GM18907 (cell line): ENCODE measurements around the gene LARGE1.

Source experiments
- ATAC-seq: cut with Tn5 transposase; IDR thresholded peaks from one replicate; pipeline ENCODE4 v1.9.1; 2021; ENCODE audit warnings: mild to moderate bottlenecking, moderate library complexity; ENCODE audit not compliant: unreplicated experiment

Gene LARGE1

GRCh38 chr22:33274214-33275072 lies 645.8 kb downstream of the LARGE1 start:
- ATAC-seq, result no peak

DNA sequence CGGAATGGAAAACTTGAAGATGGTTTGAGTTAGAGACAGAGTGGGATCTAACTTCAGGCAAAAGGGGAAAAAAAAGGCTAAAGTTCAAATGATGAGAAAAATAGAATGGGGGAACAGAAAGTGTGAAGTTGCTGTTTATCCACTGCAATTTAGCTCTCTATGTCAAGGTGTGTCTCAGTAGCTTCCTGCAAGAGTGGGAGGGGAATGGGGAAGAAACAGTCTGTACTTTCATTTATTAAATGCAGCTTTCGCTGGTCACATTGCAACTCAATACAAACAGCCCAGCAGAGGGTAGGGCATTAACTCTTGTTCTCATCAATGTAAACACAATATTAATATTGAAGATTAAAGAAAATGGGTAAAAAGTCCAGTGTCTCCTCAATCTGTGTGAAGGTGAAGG lies 647.4 kb downstream of the LARGE1 start:
- no peak for ATAC-seq

GRCh38 chr22:33272180-33272579 lies 648.1 kb downstream of the LARGE1 start:
- peak; percentile 38 for ATAC-seq

DNA sequence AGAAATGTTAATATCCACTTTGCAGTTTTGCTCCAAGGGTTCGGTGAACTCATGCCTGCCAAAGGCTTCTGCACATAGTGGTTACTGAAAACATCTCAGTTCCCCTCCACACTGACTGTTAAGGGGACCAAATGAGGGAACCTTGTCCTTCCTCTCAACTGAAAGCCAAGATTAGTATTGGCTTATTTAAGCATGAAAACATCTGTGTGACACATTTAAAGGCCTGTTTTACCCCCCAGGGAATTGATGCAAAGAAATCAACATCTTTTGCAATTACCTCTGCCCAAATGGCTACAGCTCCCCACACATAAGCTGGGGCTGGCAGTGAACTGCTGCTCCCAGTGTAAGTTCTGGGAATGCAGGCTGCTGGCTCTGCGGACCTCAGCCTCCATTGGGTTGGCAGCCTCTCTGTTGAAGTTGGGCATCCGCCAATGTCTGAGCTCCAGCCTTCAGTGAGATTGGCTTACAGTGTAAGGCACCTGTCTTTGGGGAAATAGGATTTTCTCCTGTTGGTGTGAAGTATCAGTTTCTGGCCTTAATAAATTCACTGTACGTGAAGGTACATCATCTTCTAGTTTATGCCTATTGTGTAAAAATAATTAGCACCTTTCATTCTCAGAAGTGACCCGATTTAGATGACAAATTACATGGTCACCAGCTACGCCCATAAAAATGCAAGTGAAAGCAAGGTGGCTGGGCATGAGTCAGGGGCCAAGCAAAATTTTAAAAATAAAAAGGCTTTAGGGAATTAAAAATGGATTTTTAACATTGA lies 648.7 kb downstream of the LARGE1 start:
- peak; percentile 80 for ATAC-seq

DNA sequence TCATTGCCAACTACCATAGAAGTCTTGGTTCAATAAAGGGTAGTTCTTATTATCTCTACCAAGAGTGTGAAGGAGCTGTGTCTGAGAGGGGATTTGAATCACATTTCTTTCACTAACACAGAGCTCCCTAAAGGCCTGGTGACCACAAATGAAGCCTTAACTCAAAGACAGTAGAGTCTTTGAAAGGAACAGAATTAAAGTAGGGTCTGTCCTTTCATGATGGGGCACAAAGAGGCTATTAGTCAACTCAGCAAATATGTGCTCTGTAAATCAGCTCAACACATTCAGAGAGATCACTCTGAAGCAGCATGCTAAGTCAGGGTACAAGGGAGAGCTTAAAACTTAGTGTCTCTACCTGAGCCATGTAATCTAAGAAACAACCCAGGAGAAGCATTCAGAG lies 649.7 kb downstream of the LARGE1 start:
- no peak for ATAC-seq

DNA sequence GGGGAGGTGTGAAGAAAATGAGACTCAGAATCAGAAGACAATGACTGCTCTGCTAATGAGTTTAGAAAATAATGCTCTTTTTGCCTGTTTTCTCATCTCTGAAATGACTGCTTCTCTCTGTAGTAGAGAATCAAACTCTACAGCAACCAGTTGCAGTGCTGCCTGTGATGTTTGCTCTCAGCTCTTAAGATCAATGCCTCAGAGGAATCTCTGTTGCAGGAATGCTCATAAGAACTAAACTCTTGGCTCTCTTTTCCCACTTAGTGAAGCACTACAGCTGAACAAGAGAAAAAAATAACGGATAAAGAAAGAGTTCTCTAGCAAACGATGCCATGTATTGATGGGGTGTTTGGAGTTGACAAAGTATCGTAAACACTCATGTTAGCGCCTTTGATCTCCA lies 658.6 kb downstream of the LARGE1 start:
- ATAC-seq, result no peak

DNA sequence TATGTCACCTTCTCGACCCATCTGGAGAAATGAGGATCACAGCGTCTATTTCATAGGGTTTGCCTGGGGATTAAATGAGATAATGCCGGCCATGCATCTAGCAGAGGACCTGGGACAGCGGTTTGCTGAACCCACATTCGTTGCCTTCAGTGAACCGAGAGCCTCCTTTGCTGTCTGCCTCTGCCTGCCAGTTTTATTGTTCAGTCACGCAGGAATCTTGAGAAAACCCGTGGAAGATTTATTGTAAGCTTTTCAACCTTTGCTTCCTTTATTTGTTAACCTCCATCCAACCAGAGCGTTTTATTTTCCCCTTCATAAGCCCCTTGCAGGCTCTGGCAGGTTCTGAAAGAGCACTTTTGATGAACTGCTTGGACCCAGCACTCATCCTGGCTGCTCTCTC lies 659.8 kb downstream of the LARGE1 start:
- no peak for ATAC-seq

DNA sequence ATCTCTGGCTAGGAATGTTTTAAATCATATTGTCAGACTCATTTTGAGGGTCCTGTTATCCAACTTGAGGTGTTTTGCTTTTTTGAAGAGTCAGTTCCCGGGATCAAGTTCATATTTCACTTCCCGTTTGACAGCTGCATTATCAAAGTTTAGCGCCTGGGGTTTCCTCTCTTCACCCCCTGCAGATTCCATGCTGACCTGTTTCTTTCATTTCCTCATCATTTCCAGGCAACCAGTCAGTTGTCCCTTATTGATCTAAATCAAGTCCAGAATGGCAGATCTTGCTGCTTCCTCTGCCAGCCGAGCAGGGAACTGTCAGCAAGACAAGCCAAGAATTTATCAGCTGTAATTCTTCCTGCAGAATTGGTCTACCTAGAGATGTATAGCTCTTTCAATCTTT lies 664.5 kb downstream of the LARGE1 start:
- no peak for ATAC-seq

DNA sequence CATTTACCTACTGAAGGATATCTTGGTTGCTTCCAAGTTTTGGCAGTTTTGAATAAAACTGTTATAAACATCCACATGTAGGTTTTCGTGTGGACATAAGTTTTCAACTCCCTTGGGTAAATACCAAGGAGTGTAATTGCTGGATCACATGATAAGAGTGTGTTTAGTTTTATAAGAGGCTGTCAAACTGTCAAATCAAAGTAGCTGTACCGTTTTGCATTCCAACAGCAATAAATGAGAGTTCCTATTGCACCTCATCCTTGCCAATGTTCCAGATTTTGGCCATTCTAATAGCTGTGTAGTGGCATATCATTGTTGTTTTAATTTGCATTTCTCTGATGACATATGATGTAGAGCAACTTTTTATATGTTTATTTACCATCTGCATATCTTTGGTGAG lies 671.3 kb downstream of the LARGE1 start:
- no peak for ATAC-seq

DNA sequence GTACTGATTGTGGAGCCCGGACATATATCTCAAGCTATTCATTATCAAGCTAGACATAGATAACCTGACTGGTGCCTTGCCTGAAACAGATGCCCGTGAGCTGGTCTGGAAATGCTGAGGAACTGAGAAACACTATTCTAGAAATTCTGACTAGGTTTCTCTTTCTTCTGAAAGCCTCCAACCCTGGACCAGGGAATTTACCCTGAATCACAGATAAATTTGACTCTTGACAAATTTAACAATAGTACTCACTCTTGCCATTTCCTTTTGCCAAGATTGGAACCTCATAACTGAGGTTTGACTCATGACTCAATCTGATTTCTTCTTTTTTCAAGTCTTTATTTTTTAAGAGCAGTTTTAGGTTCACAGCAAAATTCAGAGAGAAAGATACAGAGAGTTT lies 672.5 kb downstream of the LARGE1 start:
- ATAC-seq, result peak; percentile 61

GRCh38 chr22:33242078-33242477 lies 678.2 kb downstream of the LARGE1 start:
- ATAC-seq, result no peak

- no peak for ATAC-seq
Measured at GRCh38 chr22:33240888-33241475, 679.3 kb downstream of the LARGE1 start.

GRCh38 chr22:33232071-33232470 lies 688.2 kb downstream of the LARGE1 start:
- no peak for ATAC-seq

- ATAC-seq, result no peak
Measured at GRCh38 chr22:33227791-33228190, 692.5 kb downstream of the LARGE1 start.

DNA sequence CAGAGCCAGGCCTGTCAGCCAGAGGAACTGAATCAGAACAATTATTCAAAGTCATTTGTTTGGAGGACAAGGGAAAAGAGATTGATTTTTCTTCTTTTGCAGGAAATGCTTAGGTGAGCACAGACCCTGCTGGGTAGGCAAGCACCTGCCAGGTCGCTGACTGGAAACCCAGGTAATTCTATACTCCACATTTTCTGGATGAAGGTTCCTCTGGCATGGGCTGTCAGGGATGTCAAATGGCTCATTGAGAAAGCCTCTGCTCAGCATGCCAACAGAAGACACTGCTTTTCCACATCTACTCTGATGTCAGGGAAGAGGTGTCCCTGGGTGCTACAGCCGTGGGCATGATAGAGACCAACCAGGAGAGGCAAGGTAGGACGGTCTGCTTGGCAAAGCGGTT lies 695.4 kb downstream of the LARGE1 start:
- ATAC-seq, result no peak
